ENCODE data around the gene MNT. TPM values are rescaled to one million over a fixed set of nuclear protein-coding genes. Genes with fewer than 3 reads are reported as not detected.

Gene MNT
- total RNA-seq, 1 experiment from 2014 or later, result 38.9 TPM

DNA sequence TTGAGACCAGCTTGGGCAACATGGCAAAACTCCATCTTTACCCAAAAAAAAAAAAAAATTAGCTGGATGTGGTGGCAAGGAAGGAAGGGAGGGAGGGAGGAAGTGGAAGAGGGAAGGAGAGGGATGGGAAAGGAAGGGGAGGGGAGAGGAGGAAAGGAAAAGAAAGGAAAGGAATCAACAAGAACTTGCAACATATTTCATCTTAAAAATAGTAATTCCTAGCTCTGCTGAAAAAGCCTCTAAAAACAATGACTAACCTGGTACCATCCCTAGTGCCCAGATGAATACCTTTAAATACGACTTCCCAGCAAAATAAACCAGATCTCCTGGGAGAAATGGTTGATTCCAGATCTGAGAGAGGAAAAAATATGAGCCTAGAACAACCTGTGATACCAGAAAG is 27.1 kb upstream of the MNT start:
- Histone ChIP-seq H3K79me1 (ENCODE audit: insufficient read depth, low read depth, low read length, poor library complexity, severe bottlenecking) (no peaks in the 10 kb centered on the region), H3K79me2 (ENCODE audit: insufficient read depth, low read length) (no peaks in the 10 kb centered on the region), H3K23me2 (ENCODE audit: insufficient read length, low read depth, low read length, poor library complexity, severe bottlenecking) (no peaks in the 10 kb centered on the region), H3K9me3 (ENCODE audit: control insufficient read depth, low read depth, low read length) (no peaks in the 10 kb centered on the region), H3K9ac (ENCODE audit: extremely low read depth, insufficient read length, low read length) (no peak overlapping the region), H4K5ac (ENCODE audit: insufficient read length, low read depth, low read length) (no peak overlapping the region), H2BK5ac (ENCODE audit: insufficient read length, low read length) (no peak overlapping the region), H3T11ph (ENCODE audit: low read length) (no peak overlapping the region), H2BK120ac (ENCODE audit: low read depth, low read length, poor library complexity, severe bottlenecking) (no peak overlapping the region), H3K14ac (ENCODE audit: insufficient read depth, low read length) (no peak overlapping the region), H3K18ac (ENCODE audit: insufficient read length, low read depth, low read length) (no peak overlapping the region), H2AFZ (ENCODE audit: low read length) (no peak overlapping the region), H2BK15ac (ENCODE audit: low read depth, low read length) (no peak overlapping the region), H3K27ac (ENCODE audit: insufficient read length, low read depth, low read length) (no peak overlapping the region), H2BK12ac (ENCODE audit: insufficient read length, low read depth, low read length) (no peak overlapping the region), H3K4me2 (ENCODE audit: insufficient read depth, insufficient read length, low read length) (no peak overlapping the region), H3K23ac (ENCODE audit: insufficient read length, low read depth, low read length) (no peak overlapping the region), H2BK20ac (ENCODE audit: low read depth, low read length, poor library complexity, severe bottlenecking) (no peak overlapping the region), H3K56ac (ENCODE audit: insufficient read length, low read depth, low read length) (no peak overlapping the region), H2AK5ac (ENCODE audit: insufficient read length, low read length) (no peak overlapping the region), H3K4me1 (ENCODE audit: insufficient read depth, low read length) (no peaks in the 10 kb centered on the region), H4K91ac (ENCODE audit: insufficient read length, low read depth, low read length) (no peak overlapping the region), H3K4ac (ENCODE audit: low read depth, low read length) (no peak overlapping the region), H4K20me1 (ENCODE audit: control insufficient read depth, insufficient read depth, insufficient read length) (no peaks in the 10 kb centered on the region), H3K27me3 (ENCODE audit: insufficient read depth, low read length) (no peaks in the 10 kb centered on the region), H4K8ac (replicated peaks; ENCODE audit: insufficient read length, low read depth, low read length) (no peak overlapping the region)
- Mint-ChIP-seq H3K4me3 (no peak overlapping the region), H3K27ac (peak overlapping the region in 1 of 3 experiments; percentile 20; a peak in 1 of 7 replicates), H3K36me3 (ENCODE audit: insufficient read depth in 1 of 3, low read depth in 3 of 3) (peaks cover 9 to 34% (median 29%) of the 10 kb centered on the region in 3 experiments; a peak in 6 of 7 replicates), H3K27me3 (ENCODE audit: low read depth) (no peaks in the 10 kb centered on the region), H3K4me1 (peaks cover under 1% of the 10 kb centered on the region in 2 experiments; a peak in 3 of 4 replicates), H3K9me3 (no peaks in the 10 kb centered on the region)
- no peak for DNase-seq
- WGBS (ENCODE audit: extremely low coverage, insufficient read length, low lambda C conversion rate), result no CpG with 5 or more reads among the region's 1 CpG
- TF ChIP-seq, protein P1, sequence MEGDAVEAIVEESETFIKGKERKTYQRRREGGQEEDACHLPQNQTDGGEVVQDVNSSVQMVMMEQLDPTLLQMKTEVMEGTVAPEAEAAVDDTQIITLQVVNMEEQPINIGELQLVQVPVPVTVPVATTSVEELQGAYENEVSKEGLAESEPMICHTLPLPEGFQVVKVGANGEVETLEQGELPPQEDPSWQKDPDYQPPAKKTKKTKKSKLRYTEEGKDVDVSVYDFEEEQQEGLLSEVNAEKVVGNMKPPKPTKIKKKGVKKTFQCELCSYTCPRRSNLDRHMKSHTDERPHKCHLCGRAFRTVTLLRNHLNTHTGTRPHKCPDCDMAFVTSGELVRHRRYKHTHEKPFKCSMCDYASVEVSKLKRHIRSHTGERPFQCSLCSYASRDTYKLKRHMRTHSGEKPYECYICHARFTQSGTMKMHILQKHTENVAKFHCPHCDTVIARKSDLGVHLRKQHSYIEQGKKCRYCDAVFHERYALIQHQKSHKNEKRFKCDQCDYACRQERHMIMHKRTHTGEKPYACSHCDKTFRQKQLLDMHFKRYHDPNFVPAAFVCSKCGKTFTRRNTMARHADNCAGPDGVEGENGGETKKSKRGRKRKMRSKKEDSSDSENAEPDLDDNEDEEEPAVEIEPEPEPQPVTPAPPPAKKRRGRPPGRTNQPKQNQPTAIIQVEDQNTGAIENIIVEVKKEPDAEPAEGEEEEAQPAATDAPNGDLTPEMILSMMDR (conservative IDR thresholded peaks at IDR 0.05), result no peak

All from H9 (cell line).